ENCODE data around the gene GBGT1. TPM values are rescaled to one million over a fixed set of nuclear protein-coding genes. Genes with fewer than 3 reads are reported as not detected.

Gene GBGT1
- total RNA-seq, 1 donor from 2014 or later: 10.0 TPM

GRCh38 chr9:133167769-133168168 lies 4.1 kb upstream of the GBGT1 start:
- TF ChIP-seq, protein P1, sequence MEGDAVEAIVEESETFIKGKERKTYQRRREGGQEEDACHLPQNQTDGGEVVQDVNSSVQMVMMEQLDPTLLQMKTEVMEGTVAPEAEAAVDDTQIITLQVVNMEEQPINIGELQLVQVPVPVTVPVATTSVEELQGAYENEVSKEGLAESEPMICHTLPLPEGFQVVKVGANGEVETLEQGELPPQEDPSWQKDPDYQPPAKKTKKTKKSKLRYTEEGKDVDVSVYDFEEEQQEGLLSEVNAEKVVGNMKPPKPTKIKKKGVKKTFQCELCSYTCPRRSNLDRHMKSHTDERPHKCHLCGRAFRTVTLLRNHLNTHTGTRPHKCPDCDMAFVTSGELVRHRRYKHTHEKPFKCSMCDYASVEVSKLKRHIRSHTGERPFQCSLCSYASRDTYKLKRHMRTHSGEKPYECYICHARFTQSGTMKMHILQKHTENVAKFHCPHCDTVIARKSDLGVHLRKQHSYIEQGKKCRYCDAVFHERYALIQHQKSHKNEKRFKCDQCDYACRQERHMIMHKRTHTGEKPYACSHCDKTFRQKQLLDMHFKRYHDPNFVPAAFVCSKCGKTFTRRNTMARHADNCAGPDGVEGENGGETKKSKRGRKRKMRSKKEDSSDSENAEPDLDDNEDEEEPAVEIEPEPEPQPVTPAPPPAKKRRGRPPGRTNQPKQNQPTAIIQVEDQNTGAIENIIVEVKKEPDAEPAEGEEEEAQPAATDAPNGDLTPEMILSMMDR (conservative IDR thresholded peaks at IDR 0.05; ENCODE audit: low read depth, low read length): no peak
- DNase-seq (ENCODE audit: low read depth): no peak
- H3K4me3 ChIP-seq (ENCODE audit: low read depth, low read length): no peak overlapping the region

DNA sequence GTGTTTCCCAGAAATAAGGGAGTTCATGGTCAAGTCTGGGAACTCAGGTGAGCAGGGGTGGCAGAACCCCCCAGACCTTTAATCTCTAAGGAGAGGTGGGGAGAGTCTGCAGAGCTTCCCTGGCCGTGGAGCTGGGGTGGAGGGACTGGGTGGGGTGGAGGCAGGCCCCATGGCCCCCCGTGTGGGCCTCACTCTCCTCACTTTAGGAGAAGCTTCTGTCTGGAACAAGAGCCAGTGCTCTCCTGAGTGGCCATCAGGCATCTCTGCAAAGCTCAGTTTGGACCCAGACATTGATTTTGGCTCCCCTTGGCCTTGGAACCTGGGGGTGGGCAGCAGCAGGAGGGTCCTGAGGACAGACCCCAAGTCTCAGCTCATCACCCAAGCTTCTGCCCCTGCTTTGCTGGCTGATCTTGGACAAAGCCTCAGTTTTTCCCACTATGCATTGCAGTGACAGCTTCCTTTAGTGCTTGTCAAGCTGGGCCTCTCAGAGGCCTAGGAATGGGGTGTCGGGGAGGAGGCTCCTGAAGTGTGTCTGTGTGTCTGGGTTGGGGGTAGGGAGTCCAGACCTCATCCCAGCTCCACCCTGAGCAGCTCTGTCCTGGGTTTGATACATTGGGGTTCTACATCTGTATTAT lies 3.5 kb upstream of the GBGT1 start:
- TF ChIP-seq, protein P1 (conservative IDR thresholded peaks at IDR 0.05; ENCODE audit: low read depth, low read length): no peak
- DNase-seq (ENCODE audit: low read depth): no peak
- no peak overlapping the region for H3K4me3 ChIP-seq (ENCODE audit: low read depth, low read length)

- TF ChIP-seq, protein P1 (conservative IDR thresholded peaks at IDR 0.05; ENCODE audit: low read depth, low read length): no peak
- H3K4me3 ChIP-seq (ENCODE audit: low read depth, low read length): no peak overlapping the region
- no peak for DNase-seq (ENCODE audit: low read depth)
Measured at GRCh38 chr9:133166392-133166791, 2.7 kb upstream of the GBGT1 start.

- TF ChIP-seq, protein P1 (conservative IDR thresholded peaks at IDR 0.05; ENCODE audit: low read depth, low read length): no peak
- H3K4me3 ChIP-seq (ENCODE audit: low read depth, low read length): no peak overlapping the region
Measured at GRCh38 chr9:133165452-133165730, 1.7 kb upstream of the GBGT1 start.

DNA sequence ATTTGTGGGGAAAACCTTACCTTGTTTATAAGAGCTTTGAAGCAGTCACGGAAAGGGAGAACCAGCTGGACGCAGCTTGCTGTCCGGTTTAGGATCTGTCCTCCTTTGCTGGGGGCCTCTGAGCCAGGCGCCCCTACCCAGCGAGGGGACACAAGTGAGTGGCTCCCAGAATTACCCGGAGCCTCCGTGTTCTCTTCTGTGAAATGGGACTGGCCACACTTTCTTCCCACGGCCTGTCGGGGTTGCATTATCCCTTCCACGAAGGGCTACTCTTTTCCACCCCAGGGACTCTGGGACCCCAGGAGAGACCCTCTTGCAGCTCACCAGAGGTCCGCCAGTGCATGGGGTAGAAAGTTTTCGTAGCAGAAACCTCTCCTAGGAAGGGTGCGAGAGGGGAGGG lies 477 bp upstream of the GBGT1 start:
- TF ChIP-seq, protein P1 (conservative IDR thresholded peaks at IDR 0.05; ENCODE audit: low read depth, low read length): no peak
- H3K4me3 ChIP-seq (ENCODE audit: low read depth, low read length): peak overlapping the region; percentile 78

More at GRCh38 chr9:133165452-133165730, 1.7 kb upstream of the GBGT1 start:
- no peak for DNase-seq (ENCODE audit: low read depth)

DNA sequence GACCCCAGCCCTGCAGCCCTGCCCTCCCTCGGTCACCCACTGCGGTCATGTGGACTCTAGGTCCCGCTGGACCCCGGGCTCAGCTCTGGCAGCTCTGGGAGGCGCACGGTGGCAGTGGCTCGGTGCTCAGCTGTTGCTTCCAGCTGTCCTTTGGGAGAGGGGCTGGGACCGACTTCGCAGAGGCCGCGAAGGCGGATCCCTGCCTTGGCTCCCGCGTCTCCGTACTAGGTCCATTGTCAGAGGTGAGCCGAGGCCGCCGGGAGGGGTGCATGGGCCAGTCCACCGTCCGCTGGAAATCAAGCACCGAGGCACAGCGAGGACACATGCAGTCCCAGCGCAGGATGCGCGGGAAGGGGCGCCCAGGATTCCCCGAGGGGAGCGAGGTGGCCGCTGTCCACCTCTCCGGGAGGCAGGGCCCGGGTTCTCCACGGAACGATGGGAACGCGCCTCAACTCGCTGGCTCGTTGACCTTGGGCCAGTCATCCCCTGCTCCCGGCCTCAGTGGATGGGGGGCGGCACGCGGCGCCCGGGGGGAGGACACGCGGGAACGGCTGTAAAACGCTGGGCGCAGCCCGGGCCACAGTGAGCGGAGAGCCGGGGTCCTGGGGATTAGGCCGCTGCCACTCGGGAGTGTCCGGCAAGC lies 732 bp downstream of the GBGT1 start:
- DNase-seq (ENCODE audit: low read depth): no peak
- TF ChIP-seq, protein P1 (conservative IDR thresholded peaks at IDR 0.05; ENCODE audit: low read depth, low read length): no peak
- peak overlapping the region; percentile 78 for H3K4me3 ChIP-seq (ENCODE audit: low read depth, low read length)

More for the DNA sequence above, 477 bp upstream of the GBGT1 start:
- no peak for DNase-seq (ENCODE audit: low read depth)

DNA sequence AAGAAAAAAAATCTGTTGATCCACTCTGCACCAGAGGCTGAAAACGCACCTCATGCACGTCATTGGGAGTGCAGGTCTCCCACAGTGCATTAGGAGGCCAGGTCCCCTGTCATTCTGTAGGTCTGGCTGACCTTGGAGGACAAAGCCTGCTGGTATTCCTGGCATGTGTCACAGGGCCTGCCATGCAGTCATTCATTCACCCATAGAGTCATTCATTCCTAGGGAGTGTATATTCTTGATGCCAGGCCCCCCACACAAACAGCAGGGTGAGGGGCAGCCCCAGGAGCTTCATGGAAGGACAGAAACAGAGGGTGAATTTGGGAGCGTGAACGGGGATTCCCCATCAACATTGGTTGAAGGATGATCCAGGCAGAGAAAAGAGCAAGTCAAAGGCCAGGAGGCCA lies 2.2 kb downstream of the GBGT1 start:
- no peak overlapping the region for H3K4me3 ChIP-seq (ENCODE audit: low read depth, low read length)
- no peak for DNase-seq (ENCODE audit: low read depth)
- TF ChIP-seq, protein P1 (conservative IDR thresholded peaks at IDR 0.05; ENCODE audit: low read depth, low read length): no peak

Measured in epithelial cell of proximal tubule (primary cell).